NCI-H510A (cell line): ENCODE measurements around the gene RFTN2.
"Not testable (repeated sequence)": the region's sequence is repeated elsewhere in the genome, so short reads cannot be mapped to it uniquely, and the experiment has no call there.

ENCODE experiments used
- DNase-seq: peaks from one replicate; lab custom pipeline; 2025; lab: John Stamatoyannopoulos, UW

RFTN2 gene

GRCh38 chr2:197675246-197675645 lies at the start of gene RFTN2:
Gene RFTN2 (minus strand): TSS chr2:197675587. CDS start chr2:197675458, 129 bp downstream.
- no peak for DNase-seq

DNA sequence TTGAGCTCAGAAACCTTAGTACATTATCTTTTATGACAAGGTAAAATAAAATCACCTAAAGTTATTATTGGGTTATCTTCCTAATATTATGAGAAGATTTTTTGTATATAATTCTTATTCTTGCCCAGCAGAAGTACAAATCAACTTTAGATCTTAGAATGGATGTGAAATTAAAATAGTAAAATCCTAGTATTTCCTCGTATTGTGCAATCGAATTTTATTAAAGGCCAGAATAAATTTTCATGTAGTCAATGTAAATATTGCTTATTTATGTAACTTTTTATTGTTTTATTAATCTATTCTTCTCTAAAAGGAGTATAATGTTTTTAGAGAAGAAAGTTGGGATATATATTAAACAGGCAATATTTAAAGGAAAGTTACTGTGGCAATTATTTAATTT lies 42.5 kb upstream of the RFTN2 start:
- DNase-seq = no peak

DNA sequence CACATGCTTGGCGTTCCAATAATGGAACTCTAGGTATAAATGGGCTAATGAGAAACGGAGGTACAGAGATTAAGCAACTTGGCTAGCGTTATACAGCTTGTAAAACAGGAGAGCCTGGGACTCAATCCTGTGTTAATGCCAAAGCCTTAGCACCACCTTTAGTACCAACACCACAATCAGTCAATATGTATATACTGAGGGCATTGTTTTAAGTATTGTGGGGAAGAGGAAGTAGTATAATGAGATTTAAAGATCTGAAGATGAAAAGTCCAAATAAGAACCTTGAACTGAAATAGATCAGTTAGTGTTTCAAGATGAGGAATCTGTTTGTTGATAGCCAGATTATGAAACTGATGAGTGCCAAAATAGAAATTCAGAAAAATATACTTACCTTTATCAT lies 37.9 kb upstream of the RFTN2 start:
- no peak for DNase-seq

- DNase-seq = no peak
These were observed 36.2 kb upstream of the RFTN2 start for GRCh38 chr2:197711578-197711977.

DNA sequence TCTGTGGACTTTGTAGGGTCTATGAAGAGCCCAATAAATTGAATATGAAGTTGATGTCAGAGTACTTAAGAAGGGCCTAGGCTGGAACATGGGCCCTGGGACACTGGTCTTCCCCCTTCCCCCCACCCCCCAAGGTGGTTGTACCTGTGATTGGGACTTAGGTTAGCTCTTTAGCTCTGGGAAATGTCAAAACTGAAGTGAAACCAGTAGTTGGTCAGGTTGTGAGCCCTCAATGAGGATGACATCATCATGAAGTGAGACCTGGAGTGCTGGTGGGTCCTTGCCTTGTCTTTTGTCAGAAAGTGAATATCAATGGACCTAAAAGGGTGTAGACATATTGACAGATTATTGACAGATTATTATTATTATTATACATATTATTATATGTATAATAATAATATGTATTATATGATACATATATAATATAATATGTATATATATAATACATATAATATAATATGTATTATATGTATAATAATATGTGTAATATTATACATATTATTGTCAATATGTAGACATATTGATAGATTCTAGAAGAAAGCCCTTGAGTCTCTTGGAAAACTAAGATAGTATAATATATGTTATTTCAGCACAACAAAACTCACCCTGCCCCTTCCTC lies 35.1 kb upstream of the RFTN2 start:
- no peak for DNase-seq

DNA sequence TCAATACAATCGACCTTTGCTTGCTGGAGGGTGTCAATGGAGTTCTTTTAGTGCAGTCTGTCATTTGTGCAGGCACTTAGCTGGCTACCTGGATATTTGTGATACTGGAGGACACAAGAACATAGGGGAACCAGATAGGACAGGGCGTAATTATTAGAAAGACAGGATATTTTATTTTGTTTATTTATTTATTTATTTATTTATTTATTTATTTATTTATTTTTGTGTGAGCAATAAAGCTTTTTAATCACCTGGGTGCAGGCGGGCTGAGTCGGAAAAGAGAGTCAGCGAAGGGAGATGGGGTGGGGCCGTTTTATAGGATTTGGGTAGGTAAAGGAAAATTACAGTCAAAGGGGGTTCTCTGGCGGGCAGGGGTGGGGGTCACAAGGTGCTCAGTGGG lies 33.8 kb upstream of the RFTN2 start:
- not testable (repeated sequence) for DNase-seq

GRCh38 chr2:197708331-197708730 lies 32.9 kb upstream of the RFTN2 start:
- no peak for DNase-seq

DNA sequence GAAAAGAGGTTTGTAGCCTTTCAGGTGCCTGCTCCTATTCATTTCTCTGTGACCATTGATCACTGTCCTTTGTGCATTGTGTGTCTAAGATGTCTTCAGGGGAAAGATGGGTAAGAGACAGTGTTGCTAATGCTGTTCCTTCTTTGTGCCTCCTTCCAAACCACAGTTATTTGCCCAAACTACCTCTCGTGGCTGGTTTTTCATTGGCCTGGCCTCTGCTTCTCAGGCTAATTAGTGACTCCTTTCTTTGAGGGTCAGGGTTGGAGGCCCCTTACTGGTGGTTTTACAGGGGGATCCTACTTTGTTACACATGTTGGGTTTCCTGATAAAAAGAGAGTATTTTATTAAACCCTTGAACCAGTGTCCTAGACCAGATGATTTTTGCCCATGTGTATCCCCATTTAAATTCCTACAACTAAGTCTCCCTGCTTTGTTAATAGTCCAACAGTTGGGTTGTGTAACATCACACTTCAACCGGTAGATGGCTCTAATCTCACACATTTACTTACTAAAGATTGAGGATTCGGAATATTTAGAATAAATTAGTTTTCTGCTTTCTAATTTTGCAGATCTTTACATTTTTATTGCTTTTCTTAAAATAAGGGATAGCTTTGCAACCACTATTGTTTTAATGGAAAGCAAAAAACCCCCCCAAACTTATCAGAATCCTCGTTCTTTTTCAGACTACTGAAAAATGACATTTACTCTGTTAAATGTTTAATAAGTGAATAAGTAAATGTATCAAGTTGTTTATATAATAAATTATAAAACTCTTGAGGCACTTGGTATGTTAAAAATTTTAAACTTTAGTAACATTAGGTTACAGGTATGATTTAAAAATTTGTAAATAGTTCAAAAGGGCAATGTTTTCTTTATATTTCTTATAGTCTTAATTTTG lies 32.2 kb upstream of the RFTN2 start:
- no peak for DNase-seq

- no peak for DNase-seq
These were observed 31.4 kb upstream of the RFTN2 start for GRCh38 chr2:197706839-197707207.

- DNase-seq = no peak
These were observed 30.8 kb upstream of the RFTN2 start for GRCh38 chr2:197705912-197706838.

DNA sequence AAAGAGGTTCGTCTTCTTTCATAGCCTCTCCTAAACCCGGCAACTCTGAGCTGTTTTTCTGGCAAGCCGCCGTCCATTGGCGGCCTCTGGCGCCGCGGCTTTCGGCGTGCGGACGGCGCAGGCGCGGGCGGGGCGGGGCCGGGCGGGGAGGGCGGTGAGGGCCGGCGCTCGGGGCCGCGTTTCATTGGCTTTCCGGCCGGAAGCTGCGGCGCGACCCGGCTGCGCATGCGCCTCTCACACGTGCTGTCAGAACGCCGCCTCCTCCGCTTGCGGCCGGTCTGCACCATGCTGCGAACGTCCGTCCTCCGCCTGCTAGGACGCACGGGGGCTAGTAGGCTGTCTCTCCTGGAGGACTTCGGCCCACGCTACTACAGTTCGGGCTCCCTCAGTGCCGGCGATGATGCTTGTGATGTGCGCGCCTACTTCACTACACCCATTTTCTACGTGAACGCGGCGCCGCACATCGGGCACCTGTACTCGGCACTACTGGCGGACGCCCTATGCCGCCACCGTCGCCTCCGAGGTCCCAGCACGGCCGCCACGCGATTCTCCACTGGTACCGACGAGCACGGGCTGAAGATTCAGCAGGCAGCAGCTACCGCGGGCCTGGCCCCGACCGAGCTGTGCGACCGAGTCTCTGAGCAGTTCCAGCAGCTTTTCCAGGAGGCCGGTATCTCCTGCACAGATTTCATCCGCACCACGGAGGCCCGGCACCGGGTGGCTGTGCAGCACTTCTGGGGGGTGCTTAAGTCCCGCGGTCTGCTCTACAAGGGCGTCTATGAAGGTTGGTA lies 29.9 kb upstream of the RFTN2 start, which contains the start of gene MARS2:
MARS2 (plus strand) TSS at position 249 of the 791 bp plus-strand sequence; CDS start at position 286, 37 bp downstream.
- DNase-seq = peak; percentile 83

GRCh38 chr2:197704434-197705120 lies 29.2 kb upstream of the RFTN2 start:
- no peak for DNase-seq

DNA sequence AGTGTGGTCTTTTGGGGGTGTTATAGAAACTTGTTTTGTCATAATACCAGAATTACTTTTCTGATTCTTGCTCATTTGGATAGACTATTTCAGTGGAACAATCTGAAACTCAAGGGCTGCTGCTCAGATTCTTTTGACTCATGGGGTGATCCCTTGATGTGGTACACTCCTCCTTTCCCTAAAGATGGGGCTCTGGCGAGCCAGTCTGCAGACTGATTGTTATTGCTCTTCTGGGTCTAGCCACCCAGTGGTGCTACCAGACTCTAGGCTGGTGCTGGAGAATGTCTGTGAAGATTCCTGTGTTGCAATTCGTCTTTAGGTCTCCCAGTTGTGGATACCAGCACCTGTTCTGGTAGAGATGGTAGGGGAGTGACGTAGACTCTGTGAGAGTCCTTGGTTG lies 25.6 kb upstream of the RFTN2 start:
- no peak for DNase-seq

DNA sequence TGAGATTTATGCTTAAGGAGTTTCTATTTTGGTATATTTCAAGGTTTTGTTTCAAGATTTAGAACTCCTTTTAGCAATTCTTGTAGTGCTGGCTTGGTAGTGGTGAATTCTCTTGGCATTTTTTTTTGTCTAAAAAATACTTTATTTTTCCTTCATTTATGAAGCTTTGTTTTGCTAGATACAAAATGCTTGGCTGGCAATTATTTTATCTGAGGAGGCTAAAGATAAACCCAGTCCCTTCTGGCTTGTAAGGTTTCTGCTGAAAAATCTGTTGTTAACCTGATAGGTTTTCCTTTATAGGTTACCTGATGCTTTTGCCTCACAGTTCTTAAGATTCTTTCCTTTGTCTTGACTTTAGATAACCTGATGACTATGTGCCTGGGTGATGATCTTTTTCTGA lies 24.3 kb upstream of the RFTN2 start:
- not testable (repeated sequence) for DNase-seq

DNA sequence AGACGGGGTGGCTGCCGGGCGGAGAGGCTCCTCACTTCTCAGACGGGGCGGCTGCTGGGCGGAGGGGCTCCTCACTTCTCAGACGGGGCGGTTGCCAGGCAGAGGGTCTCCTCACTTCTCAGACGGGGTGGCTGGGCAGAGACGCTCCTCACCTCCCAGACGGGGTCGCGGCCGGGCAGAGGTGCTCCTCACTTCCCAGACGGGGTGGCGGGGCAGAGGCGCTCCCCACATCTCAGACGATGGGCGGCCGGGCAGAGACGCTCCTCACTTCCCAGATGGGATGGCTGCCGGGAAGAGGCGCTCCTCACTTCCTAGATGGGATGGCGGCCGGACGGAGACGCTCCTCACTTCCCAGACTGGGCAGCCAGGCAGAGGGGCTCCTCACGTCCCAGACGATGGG lies 21.2 kb upstream of the RFTN2 start:
- DNase-seq = not testable (repeated sequence)

DNA sequence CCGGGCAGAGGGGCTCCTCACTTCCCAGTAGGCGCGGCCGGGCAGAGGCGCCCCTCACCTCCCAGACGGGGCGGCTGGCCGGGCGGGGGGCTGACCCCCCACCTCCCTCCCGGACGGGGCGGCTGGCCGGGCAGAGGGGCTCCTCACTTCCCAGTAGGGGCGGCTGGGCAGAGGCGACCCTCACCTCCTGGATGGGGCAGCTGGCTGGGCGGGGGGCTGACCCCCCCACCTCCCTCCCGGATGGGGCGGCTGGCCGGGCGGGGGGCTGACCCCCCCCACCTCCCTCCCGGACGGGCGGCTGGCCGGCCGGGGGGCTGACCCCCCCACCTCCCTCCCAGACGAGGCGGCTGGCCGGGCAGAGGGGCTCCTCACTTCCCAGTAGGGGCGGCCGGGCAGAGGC lies 20.6 kb upstream of the RFTN2 start:
- DNase-seq = not testable (repeated sequence)

- not testable (repeated sequence) for DNase-seq
These were observed 19.8 kb upstream of the RFTN2 start for GRCh38 chr2:197695206-197695605.

DNA sequence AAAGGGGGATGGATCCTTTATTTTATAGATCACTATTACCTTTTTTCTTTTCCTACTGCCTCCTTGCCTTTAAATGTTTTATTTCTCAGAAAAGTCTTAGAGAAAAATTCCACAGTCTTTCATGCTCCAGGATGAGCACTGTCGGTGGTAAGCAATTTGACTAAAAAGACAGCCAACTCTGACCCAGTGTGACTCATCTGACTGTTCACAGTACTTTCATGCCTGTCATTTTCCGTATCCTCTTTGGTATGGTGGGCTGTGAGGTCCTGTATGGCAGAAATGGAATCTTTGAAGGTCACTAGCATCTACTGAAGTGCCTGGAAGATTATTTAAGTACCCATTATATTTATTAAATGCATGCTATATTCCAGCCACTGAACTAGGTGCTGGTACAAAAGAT lies 2.1 kb upstream of the RFTN2 start:
- DNase-seq = no peak

GRCh38 chr2:197677056-197677455 lies 1.7 kb upstream of the RFTN2 start:
- no peak for DNase-seq

GRCh38 chr2:197675711-197676188 lies 363 bp upstream of the RFTN2 start:
- DNase-seq = no peak

GRCh38 chr2:197674591-197674990 lies 796 bp downstream of the RFTN2 start:
- no peak for DNase-seq
